H9 (cell line): ENCODE data around the gene NKAIN2. TPM values are rescaled to one million over a fixed set of nuclear protein-coding genes. Genes with fewer than 3 reads are reported as not detected.
"Not testable (repeated sequence)": the region's sequence is repeated elsewhere in the genome, so short reads cannot be mapped to it uniquely, and the experiment has no call there.

Experiments used
- DNase-seq: peaks from one replicate; pipeline ENCODE4 v3.0.0-alpha.2; 2017
- H2AFZ ChIP-seq: one replicate; pipeline ENCODE4 v1.6.1; 2013; ENCODE audit warnings: mild to moderate bottlenecking, low read length, control low read depth, moderate library complexity
- H2AK5ac ChIP-seq: 2 replicates; pipeline ENCODE4 v1.6.1; 2013; ENCODE audit warnings: low read length, control low read depth, mixed read lengths; ENCODE audit not compliant: insufficient read length
- H2BK120ac ChIP-seq: one replicate; pipeline ENCODE4 v1.6.1; 2013; ENCODE audit warnings: low read depth, mild to moderate bottlenecking, low read length, control low read depth, inconsistent platforms; ENCODE audit not compliant: poor library complexity, severe bottlenecking
- H2BK12ac ChIP-seq: 2 replicates; pipeline ENCODE4 v1.6.1; 2013; ENCODE audit warnings: low read length, control low read depth, mixed read lengths, low read depth; ENCODE audit not compliant: insufficient read length
- H2BK15ac ChIP-seq: 2 replicates; pipeline ENCODE4 v1.6.1; 2013; ENCODE audit warnings: low read depth, low read length, control low read depth
- H2BK20ac ChIP-seq: one replicate; pipeline ENCODE4 v1.6.1; 2013; ENCODE audit warnings: low read depth, mild to moderate bottlenecking, low read length, control low read depth, inconsistent platforms; ENCODE audit not compliant: poor library complexity, severe bottlenecking
- H2BK5ac ChIP-seq: 2 replicates; pipeline ENCODE4 v1.6.1; 2013; ENCODE audit warnings: low read length, control low read depth, mixed read lengths; ENCODE audit not compliant: insufficient read length
- H3K14ac ChIP-seq: 2 replicates; pipeline ENCODE4 v1.6.1; 2013; ENCODE audit warnings: low read length, control low read depth; ENCODE audit not compliant: insufficient read depth
- H3K18ac ChIP-seq: 2 replicates; pipeline ENCODE4 v1.6.1; 2013; ENCODE audit warnings: low read depth, mild to moderate bottlenecking, mixed read lengths, low read length, control low read depth; ENCODE audit not compliant: insufficient read length
- H3K23ac ChIP-seq: 2 replicates; pipeline ENCODE4 v1.6.1; 2013; ENCODE audit warnings: low read length, control low read depth, mixed read lengths, low read depth; ENCODE audit not compliant: insufficient read length
- H3K23me2 ChIP-seq: 2 replicates; pipeline ENCODE4 v1.6.1; 2013; ENCODE audit warnings: low read depth, mild to moderate bottlenecking, mixed read lengths, low read length, control low read depth; ENCODE audit not compliant: insufficient read length, poor library complexity, severe bottlenecking
- H3K27ac ChIP-seq: 2 replicates; pipeline ENCODE4 v1.5.1; 2013; ENCODE audit warnings: low read length, control low read depth, mixed read lengths, low read depth; ENCODE audit not compliant: insufficient read length
- H3K27me3 ChIP-seq: 2 replicates; pipeline ENCODE4 v1.6.1; 2013; ENCODE audit warnings: low read length, control low read depth, inconsistent platforms; ENCODE audit not compliant: insufficient read depth
- H3K4ac ChIP-seq: 2 replicates; pipeline ENCODE4 v1.6.1; 2013; ENCODE audit warnings: low read depth, mild to moderate bottlenecking, control low read depth, inconsistent platforms, low read length, moderate library complexity
- H3K4me1 ChIP-seq: 2 replicates; pipeline ENCODE4 v1.6.1; 2013; ENCODE audit warnings: low read length, control low read depth, inconsistent platforms; ENCODE audit not compliant: insufficient read depth
- H3K4me2 ChIP-seq: 2 replicates; pipeline ENCODE4 v1.6.1; 2013; ENCODE audit warnings: low read length, control low read depth, mixed read lengths; ENCODE audit not compliant: insufficient read length, insufficient read depth
- H3K56ac ChIP-seq: 2 replicates; pipeline ENCODE4 v1.6.1; 2013; ENCODE audit warnings: low read depth, mild to moderate bottlenecking, mixed read lengths, low read length, control low read depth; ENCODE audit not compliant: insufficient read length
- H3K79me1 ChIP-seq: 2 replicates; pipeline ENCODE4 v1.6.1; 2013; ENCODE audit warnings: low read depth, mild to moderate bottlenecking, moderate library complexity, low read length, control low read depth, inconsistent platforms; ENCODE audit not compliant: insufficient read depth, poor library complexity, severe bottlenecking
- H3K79me2 ChIP-seq: 2 replicates; pipeline ENCODE4 v1.6.1; 2013; ENCODE audit warnings: low read length, control low read depth, inconsistent platforms; ENCODE audit not compliant: insufficient read depth
- H3K9ac ChIP-seq: 2 replicates; pipeline ENCODE4 v1.6.1; 2013; ENCODE audit warnings: low read length, control low read depth, mixed read lengths; ENCODE audit not compliant: insufficient read length; ENCODE audit errors: extremely low read depth
- H3K9me3 ChIP-seq: one replicate; pipeline ENCODE4 v1.6.1; 2013; ENCODE audit warnings: low read depth, low read length, inconsistent platforms; ENCODE audit not compliant: control insufficient read depth
- H3T11ph ChIP-seq: one replicate; pipeline ENCODE4 v1.6.1; 2013; ENCODE audit warnings: mild to moderate bottlenecking, low read length, control low read depth, inconsistent platforms
- H4K20me1 ChIP-seq: one replicate; pipeline ENCODE4 v1.6.1; 2013; ENCODE audit not compliant: control insufficient read depth, insufficient read length, insufficient read depth
- H4K5ac ChIP-seq: 2 replicates; pipeline ENCODE4 v1.6.1; 2013; ENCODE audit warnings: low read depth, mild to moderate bottlenecking, mixed read lengths, low read length, control low read depth; ENCODE audit not compliant: insufficient read length
- H4K8ac ChIP-seq: replicated peaks from 2 replicates; pipeline ENCODE4 v1.6.1; 2013; ENCODE audit warnings: low read length, control low read depth, mixed read lengths, low read depth; ENCODE audit not compliant: insufficient read length
- H4K91ac ChIP-seq: 2 replicates; pipeline ENCODE4 v1.6.1; 2013; ENCODE audit warnings: low read depth, mild to moderate bottlenecking, moderate library complexity, mixed read lengths, low read length, control low read depth; ENCODE audit not compliant: insufficient read length
- H3K27ac Mint-ChIP-seq, 3 experiments: 2 replicates in 2 of 3; 3 replicates in 1 of 3; pipeline ENCODE4 v1.8.0; 2020 to 2021; ENCODE audit warnings: mixed read lengths in 3 of 3, mild to moderate bottlenecking in 1 of 3, moderate library complexity in 1 of 3
- H3K27me3 Mint-ChIP-seq: 2 replicates; pipeline ENCODE4 v1.8.0; 2021; ENCODE audit warnings: low read depth, mild to moderate bottlenecking, moderate library complexity, mixed read lengths
- H3K36me3 Mint-ChIP-seq, 3 experiments: 2 replicates in 2 of 3; 3 replicates in 1 of 3; pipeline ENCODE4 v1.8.0; 2020 to 2021; ENCODE audit warnings: low read depth in 3 of 3, mixed read lengths in 3 of 3; ENCODE audit not compliant: insufficient read depth in 1 of 3
- H3K4me1 Mint-ChIP-seq, 2 experiments: 2 replicates each; pipeline ENCODE4 v1.8.0; 2020; ENCODE audit warnings: mixed read lengths in 2 of 2
- H3K4me3 Mint-ChIP-seq, 2 experiments: 2 replicates in 1 of 2; 3 replicates in 1 of 2; pipeline ENCODE4 v1.8.0; 2020 to 2021; ENCODE audit warnings: mild to moderate bottlenecking in 2 of 2, mixed read lengths in 2 of 2, moderate library complexity in 1 of 2
- H3K9me3 Mint-ChIP-seq, 2 experiments: 2 replicates in 1 of 2; 3 replicates in 1 of 2; pipeline ENCODE4 v1.8.0; 2020; ENCODE audit warnings: mild to moderate bottlenecking in 2 of 2, mixed read lengths in 2 of 2, moderate library complexity in 1 of 2
- WGBS: extraction: QIAGEN DNeasy Blood & Tissue Kit; methylation state at CpG from one replicate; pipeline ENCODE4 v1.1.7; 2013; ENCODE audit warnings: missing lambda C conversion rate, low lambda C conversion rate, mixed read lengths; ENCODE audit not compliant: insufficient read length; ENCODE audit errors: extremely low coverage; 5-methylcytosine and 5-hydroxymethylcytosine counted together
- total RNA-seq: library from RNA; stranded (reverse); gene quantifications from 2 replicates; pipeline ENCODE4 v1.2.1, GENCODE V29; 2021
- TF ChIP-seq, protein P1 (sequence below): fragments of 200-600 bp; sonication (generic); conservative IDR thresholded peaks from 3 replicates; pipeline ENCODE4 v1.8.0; 2021; ENCODE audit warnings: antibody characterized with exemption, mild to moderate bottlenecking

The NKAIN2 gene
- total RNA-seq, 1 experiment from 2014 or later = 0.17 TPM

- H3T11ph ChIP-seq = no peak overlapping the region
- Mint-ChIP-seq H3K4me3 (no peak overlapping the region), H3K36me3 (0 out of 7 replicates have a peak, but pooled peaks cover 0 to 1% (median 0%) of the 10 kb centered on the region in 3 experiments), H3K27ac (no peak overlapping the region), H3K27me3 (peaks cover 94% of the 10 kb centered on the region), H3K9me3 (peaks cover 0 to 4% of the 10 kb centered on the region in 2 experiments; a peak in 2 of 5 replicates), H3K4me1 (peaks cover 0 to 2% of the 10 kb centered on the region in 2 experiments; a peak in 1 of 4 replicates)
- no peaks in the 10 kb centered on the region for H4K20me1 ChIP-seq
- no peak overlapping the region for H3K23ac ChIP-seq
- TF ChIP-seq, protein P1, sequence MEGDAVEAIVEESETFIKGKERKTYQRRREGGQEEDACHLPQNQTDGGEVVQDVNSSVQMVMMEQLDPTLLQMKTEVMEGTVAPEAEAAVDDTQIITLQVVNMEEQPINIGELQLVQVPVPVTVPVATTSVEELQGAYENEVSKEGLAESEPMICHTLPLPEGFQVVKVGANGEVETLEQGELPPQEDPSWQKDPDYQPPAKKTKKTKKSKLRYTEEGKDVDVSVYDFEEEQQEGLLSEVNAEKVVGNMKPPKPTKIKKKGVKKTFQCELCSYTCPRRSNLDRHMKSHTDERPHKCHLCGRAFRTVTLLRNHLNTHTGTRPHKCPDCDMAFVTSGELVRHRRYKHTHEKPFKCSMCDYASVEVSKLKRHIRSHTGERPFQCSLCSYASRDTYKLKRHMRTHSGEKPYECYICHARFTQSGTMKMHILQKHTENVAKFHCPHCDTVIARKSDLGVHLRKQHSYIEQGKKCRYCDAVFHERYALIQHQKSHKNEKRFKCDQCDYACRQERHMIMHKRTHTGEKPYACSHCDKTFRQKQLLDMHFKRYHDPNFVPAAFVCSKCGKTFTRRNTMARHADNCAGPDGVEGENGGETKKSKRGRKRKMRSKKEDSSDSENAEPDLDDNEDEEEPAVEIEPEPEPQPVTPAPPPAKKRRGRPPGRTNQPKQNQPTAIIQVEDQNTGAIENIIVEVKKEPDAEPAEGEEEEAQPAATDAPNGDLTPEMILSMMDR = no peak
- H3K4me2 ChIP-seq = no peak overlapping the region
- H2BK5ac ChIP-seq = no peak overlapping the region
- DNase-seq = no peak
- no peak overlapping the region for H3K18ac ChIP-seq
- no peak overlapping the region for H2AK5ac ChIP-seq
- H3K79me1 ChIP-seq = no peaks in the 10 kb centered on the region
- H2AFZ ChIP-seq = no peak overlapping the region
- no peak overlapping the region for H2BK120ac ChIP-seq
- H3K9ac ChIP-seq = no peak overlapping the region
- no peak overlapping the region for H4K5ac ChIP-seq
- no peak overlapping the region for H3K56ac ChIP-seq
- no peak overlapping the region for H2BK20ac ChIP-seq
- H3K4ac ChIP-seq = no peak overlapping the region
- no peaks in the 10 kb centered on the region for H3K23me2 ChIP-seq
- no peak overlapping the region for H2BK15ac ChIP-seq
- H4K8ac ChIP-seq = no peak overlapping the region
- H3K79me2 ChIP-seq = no peaks in the 10 kb centered on the region
- peaks cover 25% of the 10 kb centered on the region for H3K27me3 ChIP-seq
- H2BK12ac ChIP-seq = no peak overlapping the region
- no peaks in the 10 kb centered on the region for H3K4me1 ChIP-seq
- no peaks in the 10 kb centered on the region for H3K9me3 ChIP-seq
- no peak overlapping the region for H3K27ac ChIP-seq
- H4K91ac ChIP-seq = no peak overlapping the region
- H3K14ac ChIP-seq = no peak overlapping the region
- no CpG with 5 or more reads among the region's 1 CpG for WGBS
Measured at GRCh38 chr6:123913863-123914262, 110.2 kb downstream of the NKAIN2 start.

- H3K14ac ChIP-seq, H3K4me1 ChIP-seq, H3K4me1 Mint-ChIP-seq, H4K20me1 ChIP-seq, H4K91ac ChIP-seq, H2BK12ac ChIP-seq, H3K27me3 ChIP-seq, H3K23me2 ChIP-seq, H3K4me3 Mint-ChIP-seq, H2AFZ ChIP-seq, H3K56ac ChIP-seq, H3K4me2 ChIP-seq, H2BK5ac ChIP-seq, H3K36me3 Mint-ChIP-seq, H3K9ac ChIP-seq, H2BK120ac ChIP-seq, H3K27ac Mint-ChIP-seq, H3K79me1 ChIP-seq, H3K9me3 ChIP-seq, H2BK20ac ChIP-seq, H2AK5ac ChIP-seq, H3K4ac ChIP-seq, H4K5ac ChIP-seq, H3K27ac ChIP-seq, H3K79me2 ChIP-seq, DNase-seq, H4K8ac ChIP-seq, H3K18ac ChIP-seq, H3K23ac ChIP-seq, H2BK15ac ChIP-seq, H3T11ph ChIP-seq, H3K9me3 Mint-ChIP-seq: not testable (repeated sequence)
- peaks cover 85% of the 10 kb centered on the region for H3K27me3 Mint-ChIP-seq
- no CpG with 5 or more reads among the region's 3 CpGs for WGBS
Measured at GRCh38 chr6:123923379-123923778, 119.7 kb downstream of the NKAIN2 start.
